CD14-positive monocyte (primary cell): Measurements from ENCODE around the gene OR10G6. TPM values are rescaled to one million over a fixed set of nuclear protein-coding genes. Genes with fewer than 3 reads are reported as not detected.

Source experiments
- DNase-seq, 3 donors: peaks; one replicate each; pipeline ENCODE4 v3.0.0-alpha.2; 2011 to 2022
- H2AFZ ChIP-seq: 2 replicates; pipeline ENCODE4 v1.6.0; 2012; ENCODE audit warnings: mild to moderate bottlenecking, low read depth, low read length, inconsistent platforms; ENCODE audit not compliant: insufficient read depth, poor library complexity, severe bottlenecking
- H3K27ac ChIP-seq, 2 donors: 1 replicate in 1 of 2; 2 replicates in 1 of 2; pipeline ENCODE4 v1.5.1; 2012 to 2013; ENCODE audit warnings: low read length in 2 of 2, control low read depth in 1 of 2, inconsistent platforms in 1 of 2, low read depth in 1 of 2, mild to moderate bottlenecking in 1 of 2
- H3K27me3 ChIP-seq, 2 donors: one replicate each; pipeline versions ENCODE4 v1.6.0 to v1.6.1; 2011 to 2013; ENCODE audit warnings: low read length in 2 of 2; ENCODE audit not compliant: control insufficient read depth in 2 of 2, insufficient read depth in 2 of 2
- H3K36me3 ChIP-seq, 2 donors: replicated peaks in 1 of 2; 1 replicate in 1 of 2; 2 replicates in 1 of 2; pipeline versions ENCODE4 v1.5.1 to v1.6.1; 2012 to 2013; ENCODE audit warnings: low read length in 2 of 2, control low read depth in 1 of 2, inconsistent platforms in 1 of 2, mild to moderate bottlenecking in 1 of 2; ENCODE audit not compliant: insufficient read depth in 2 of 2, control insufficient read depth in 1 of 2
- H3K4me1 ChIP-seq, 2 donors: 1 replicate in 1 of 2; 2 replicates in 1 of 2; pipeline versions ENCODE4 v1.5.1 to v1.6.1; 2012 to 2013; ENCODE audit warnings: low read length in 2 of 2, control low read depth in 1 of 2, inconsistent platforms in 1 of 2, mild to moderate bottlenecking in 1 of 2, moderate library complexity in 1 of 2; ENCODE audit not compliant: insufficient read depth in 2 of 2, control insufficient read depth in 1 of 2
- H3K4me2 ChIP-seq: replicated peaks from 2 replicates; pipeline ENCODE3; 2012; ENCODE audit warnings: low read length, moderate library complexity, mild to moderate bottlenecking; ENCODE audit not compliant: poor library complexity, severe bottlenecking; ENCODE audit errors: extremely low read depth
- H3K4me3 ChIP-seq, 3 experiments: fragments of 200-600 bp in 1 of 3; sonication (generic) in 1 of 3; replicated peaks in 1 of 3; 1 replicate in 2 of 3; 2 replicates in 1 of 3; pipeline ENCODE4 v1.5.1; 2011 to 2013; ENCODE audit warnings: low read length in 3 of 3, mild to moderate bottlenecking in 3 of 3, control low read depth in 2 of 3, low read depth in 2 of 3, inconsistent platforms in 1 of 3, moderate library complexity in 1 of 3
- H3K79me2 ChIP-seq: 2 replicates; pipeline ENCODE4 v1.6.0; 2012; ENCODE audit warnings: mild to moderate bottlenecking, control low read depth, inconsistent platforms, low read length, moderate library complexity; ENCODE audit not compliant: insufficient read depth
- H3K9ac ChIP-seq: 2 replicates; pipeline ENCODE4 v1.6.0; 2017; ENCODE audit warnings: low read length, mild to moderate bottlenecking; ENCODE audit not compliant: insufficient read depth, poor library complexity, severe bottlenecking
- H3K9me3 ChIP-seq, 2 donors: replicated peaks in 1 of 2; 1 replicate in 1 of 2; 2 replicates in 1 of 2; pipeline versions ENCODE4 v1.5.1 to v1.6.1; 2012 to 2013; ENCODE audit warnings: low read length in 2 of 2, control low read depth in 1 of 2; ENCODE audit not compliant: control insufficient read depth in 1 of 2, insufficient read depth in 1 of 2
- H4K20me1 ChIP-seq: 2 replicates; pipeline ENCODE4 v1.6.0; 2012; ENCODE audit warnings: mild to moderate bottlenecking, low read length, control low read depth, moderate library complexity; ENCODE audit not compliant: insufficient read depth
- H3K27ac Mint-ChIP-seq, 7 donors: one replicate each; pipeline ENCODE4 v1.8.0; 2020; ENCODE audit warnings: mild to moderate bottlenecking in 7 of 7, mixed read lengths in 7 of 7, moderate library complexity in 6 of 7, inconsistent platforms in 2 of 7
- H3K27me3 Mint-ChIP-seq, 3 donors: one replicate each; pipeline ENCODE4 v1.8.0; 2021 to 2022; ENCODE audit warnings: low read depth in 3 of 3, mild to moderate bottlenecking in 3 of 3, mixed read lengths in 3 of 3, moderate library complexity in 3 of 3, inconsistent platforms in 1 of 3
- H3K36me3 Mint-ChIP-seq, 2 donors: one replicate each; pipeline ENCODE4 v1.8.0; 2020; ENCODE audit warnings: mixed read lengths in 2 of 2, inconsistent platforms in 1 of 2, mild to moderate bottlenecking in 1 of 2
- H3K4me1 Mint-ChIP-seq: one replicate; pipeline ENCODE4 v1.8.0; 2020; ENCODE audit warnings: mild to moderate bottlenecking, mixed read lengths
- H3K4me3 Mint-ChIP-seq, 2 donors: one replicate each; pipeline ENCODE4 v1.8.0; 2020; ENCODE audit warnings: mild to moderate bottlenecking in 2 of 2, mixed read lengths in 2 of 2, moderate library complexity in 1 of 2
- H3K9me3 Mint-ChIP-seq, 7 donors: one replicate each; pipeline ENCODE4 v1.8.0; 2020 to 2022; ENCODE audit warnings: mixed read lengths in 7 of 7, mild to moderate bottlenecking in 6 of 7, moderate library complexity in 6 of 7, inconsistent platforms in 2 of 7
- CTCF ChIP-seq: fragments of 200-600 bp; IDR thresholded peaks from one replicate; pipeline ENCODE4 v1.8.0; 2022; ENCODE audit warnings: antibody characterized with exemption, mild to moderate bottlenecking
- intact Hi-C, 2 donors: fragments of 100-400 bp; cut with micrococcal nuclease; formaldehyde crosslinking; loops; one replicate each; pipeline versions ENCODE4 v1.15.0 to v1.15.1; 2023
- polyA plus RNA-seq, 3 donors: library from polyadenylated mRNA; depleted of rRNA in 1 of 3; unstranded in 2 of 3; stranded (reverse) in 1 of 3; fragments of 300-500 nt in 2 of 3; fragments of >200 nt in 1 of 3; fragmentation: Illumina TruSeq in 2 of 3; gene quantifications; 1 replicate in 2 of 3; 2 replicates in 1 of 3; pipeline ENCODE4 v1.2.3, GENCODE V29; 2012 to 2021

The OR10G6 gene
- polyA plus RNA-seq, 3 donors: not detected

GRCh38 chr11:123977731-123978347, 17.1 kb downstream of the OR10G6 start, which contains the start of gene OR10S1:
OR10S1 (minus strand) TSS chr11:123977781; CDS start chr11:123977664, 117 bp downstream.
- Mint-ChIP-seq H3K27ac (no peak within 1 kb of the TSS), H3K4me3 (no peak within 1 kb of the TSS)
- no peak within 1 kb of the TSS for H3K4me2 ChIP-seq

More at GRCh38 chr11:123977731-123978347, 17.1 kb downstream of the OR10G6 start, which contains the start of gene OR10S1:
- TF ChIP-seq CTCF: no peak
- no peaks in the 10 kb centered on the region for H3K4me1 ChIP-seq
- H3K27ac ChIP-seq: no peak within 1 kb of the TSS
- H3K27me3 Mint-ChIP-seq: peaks cover 0 to 2% (median 0%) of the 10 kb centered on the region in 3 donors
- H3K9me3 Mint-ChIP-seq: peaks cover 3 to 8% (median 6%) of the 10 kb centered on the region in 7 donors
- intact Hi-C loops: no loop called here
- no peaks in the 10 kb centered on the region for H3K36me3 ChIP-seq
- no peaks in the 10 kb centered on the region for H3K79me2 ChIP-seq
- H4K20me1 ChIP-seq: no peaks in the 10 kb centered on the region
- H2AFZ ChIP-seq: no peak within 1 kb of the TSS
- no peak within 1 kb of the TSS for H3K4me3 ChIP-seq
- H3K9ac ChIP-seq: no peak within 1 kb of the TSS
- H3K27me3 ChIP-seq: no peaks in the 10 kb centered on the region
- peaks cover 0 to 9% of the 10 kb centered on the region in 2 donors for H3K9me3 ChIP-seq
- no peaks in the 10 kb centered on the region for H3K4me1 Mint-ChIP-seq
- no peak for DNase-seq
- no peaks in the 10 kb centered on the region for H3K36me3 Mint-ChIP-seq
